ENCODE results near the gene UNC80.

DNA sequence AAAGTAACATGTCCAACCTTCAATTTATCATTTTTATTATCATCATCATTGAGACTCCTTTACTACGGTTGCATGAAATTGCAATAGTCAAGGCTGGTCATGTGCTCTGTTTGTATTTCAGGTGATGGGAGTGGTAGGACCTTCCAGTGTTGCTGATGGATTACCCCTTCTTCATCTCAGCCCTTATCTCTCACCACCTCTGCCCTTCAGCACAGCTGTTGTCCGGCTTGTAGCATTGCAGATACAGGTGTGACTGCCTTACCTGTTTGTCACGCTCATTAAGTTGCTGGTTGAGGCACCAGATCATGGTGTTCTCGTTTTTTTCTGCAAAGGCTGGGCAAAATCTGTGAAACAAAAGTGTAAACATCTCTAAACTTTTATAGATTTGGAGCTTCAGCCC, 199.1 kb downstream of the UNC80 start:
- TF ChIP-seq EZH2 (IDR thresholded peaks at IDR 0.05; ENCODE audit: insufficient read depth, poor library complexity, severe bottlenecking) (no peak), EZH2phosphoT487 (IDR thresholded peaks at IDR 0.05; ENCODE audit: insufficient read depth, low read depth) (no peak)

Measured in GM23248 (cell line).